A549 (cell line): ENCODE measurements around the gene CLDND2. TPM values are rescaled to one million over a fixed set of nuclear protein-coding genes. Genes with fewer than 3 reads are reported as not detected.

ENCODE experiments used
- BHLHE40 ChIP-seq: IDR thresholded peaks from 2 replicates; pipeline ENCODE4 v1.6.1; 2012; ENCODE audit warnings: low read depth, low read length, inconsistent platforms
- CBX2 ChIP-seq: fragments of 200-600 bp; sonication (generic); IDR thresholded peaks from 2 replicates; pipeline ENCODE4 v1.6.1; 2016; ENCODE audit warnings: low read depth, mild to moderate bottlenecking, borderline replicate concordance
- CHD2 ChIP-seq: fragments of 150-350 bp; IDR thresholded peaks from 2 replicates; pipeline ENCODE4 v1.6.1; 2014; ENCODE audit warnings: low read length; ENCODE audit not compliant: partially characterized antibody
- CHD4 ChIP-seq: fragments of 200-600 bp; sonication (generic); IDR thresholded peaks from 2 replicates; pipeline ENCODE4 v1.6.1; 2016; ENCODE audit warnings: antibody characterized with exemption, mild to moderate bottlenecking, borderline replicate concordance
- EHF ChIP-seq: fragments of 250-450 bp; sonication (Bioruptor Pico); IDR thresholded peaks from 2 replicates; pipeline ENCODE4 v1.5.0; 2020; ENCODE audit warnings: mild to moderate bottlenecking
- ELK1 ChIP-seq: fragments of 150-350 bp; IDR thresholded peaks from 2 replicates; pipeline ENCODE4 v1.6.1; 2014; ENCODE audit warnings: low read depth, mild to moderate bottlenecking, low read length
- ESRRA ChIP-seq: fragments of 150-350 bp; IDR thresholded peaks from 2 replicates; pipeline ENCODE4 v1.6.1; 2014; ENCODE audit warnings: mild to moderate bottlenecking, low read length, borderline replicate concordance
- FOSB ChIP-seq: fragments of 250-450 bp; sonication (Bioruptor Pico); IDR thresholded peaks from 2 replicates; pipeline ENCODE4 v1.5.0; 2020; ENCODE audit warnings: mild to moderate bottlenecking, moderate library complexity
- FOXS1 ChIP-seq: fragments of 250-450 bp; sonication (Bioruptor Pico); IDR thresholded peaks from 2 replicates; pipeline ENCODE4 v1.5.0; 2020; ENCODE audit warnings: mild to moderate bottlenecking, moderate library complexity
- GATA3 ChIP-seq: IDR thresholded peaks from 2 replicates; pipeline ENCODE4 v1.6.1; 2012; ENCODE audit warnings: borderline replicate concordance
- HOXA7 ChIP-seq: fragments of 250-450 bp; sonication (Bioruptor Pico); IDR thresholded peaks from 2 replicates; pipeline ENCODE4 v1.5.0; 2020; ENCODE audit warnings: mild to moderate bottlenecking, moderate library complexity
- HOXB5 ChIP-seq: fragments of 250-450 bp; sonication (Bioruptor Pico); IDR thresholded peaks from 2 replicates; pipeline ENCODE4 v1.5.0; 2020; ENCODE audit warnings: mild to moderate bottlenecking, moderate library complexity
- JUN ChIP-seq, 2 experiments: fragments of >200 bp; sonication (Bioruptor Twin); formaldehyde crosslinking; IDR thresholded peaks; 2 replicates in 1 of 2; 3 replicates in 1 of 2; pipeline ENCODE4 v1.6.1; 2016 to 2017
- JUNB ChIP-seq: fragments of >200 bp; sonication (Bioruptor Twin); formaldehyde crosslinking; IDR thresholded peaks from 2 replicates; pipeline ENCODE4 v1.6.1; 2016
- MYC ChIP-seq: IDR thresholded peaks from 2 replicates; pipeline ENCODE4 v1.6.1; 2012; ENCODE audit warnings: mild to moderate bottlenecking, inconsistent platforms, low read length, improper control_type of control experiment, borderline replicate concordance
- NPAS2 ChIP-seq: fragments of 250-450 bp; sonication (Bioruptor Pico); IDR thresholded peaks from 2 replicates; pipeline ENCODE4 v1.8.0; 2022; ENCODE audit warnings: mild to moderate bottlenecking, moderate library complexity, borderline replicate concordance
- PBX3 ChIP-seq: IDR thresholded peaks from 2 replicates; pipeline ENCODE4 v1.6.1; 2012
- PHF8 ChIP-seq: fragments of 200-600 bp; sonication (generic); IDR thresholded peaks from 2 replicates; pipeline ENCODE4 v1.6.1; 2016; ENCODE audit warnings: low read depth, mild to moderate bottlenecking, antibody characterized with exemption, moderate library complexity, borderline replicate concordance
- POLR2A ChIP-seq: IDR thresholded peaks from 2 replicates; pipeline ENCODE4 v1.6.1; 2012; ENCODE audit warnings: mild to moderate bottlenecking, low read length
- RAD21 ChIP-seq, 2 experiments: fragments of >200 bp in 1 of 2; sonication (Bioruptor Twin) in 1 of 2; formaldehyde crosslinking in 1 of 2; IDR thresholded peaks in 1 of 2; conservative IDR thresholded peaks in 1 of 2; 2 replicates in 1 of 2; 3 replicates in 1 of 2; pipeline ENCODE4 v1.6.1; 2012 to 2018; ENCODE audit warnings: inconsistent platforms in 1 of 2
- RARB ChIP-seq: fragments of 250-450 bp; sonication (Bioruptor Pico); IDR thresholded peaks from 2 replicates; pipeline ENCODE4 v1.8.0; 2021; ENCODE audit warnings: mild to moderate bottlenecking, moderate library complexity
- RNF2 ChIP-seq: fragments of 200-600 bp; sonication (generic); IDR thresholded peaks from 2 replicates; pipeline ENCODE4 v1.6.1; 2016; ENCODE audit warnings: low read depth, mild to moderate bottlenecking, antibody characterized with exemption, moderate library complexity, borderline replicate concordance
- SMC3 ChIP-seq: fragments of >200 bp; sonication (Bioruptor Twin); formaldehyde crosslinking; IDR thresholded peaks from 3 replicates; pipeline ENCODE4 v1.6.1; 2018; ENCODE audit warnings: inconsistent platforms
- SREBF2 ChIP-seq: fragments of 450-650 bp; IDR thresholded peaks from 2 replicates; pipeline ENCODE4 v1.6.1; 2014; ENCODE audit warnings: mild to moderate bottlenecking, moderate library complexity
- TFCP2L1 ChIP-seq: fragments of 250-450 bp; sonication (Bioruptor Pico); IDR thresholded peaks from 2 replicates; pipeline ENCODE4 v1.5.0; 2021; ENCODE audit warnings: mild to moderate bottlenecking
- TP53 ChIP-seq: fragments of 250-450 bp; sonication (Bioruptor Pico); IDR thresholded peaks from 2 replicates; pipeline ENCODE4 v1.5.0; 2021; ENCODE audit warnings: mild to moderate bottlenecking, moderate library complexity
- ZC3H11A ChIP-seq: fragments of 450-650 bp; IDR thresholded peaks from 2 replicates; pipeline ENCODE4 v1.6.1; 2014; ENCODE audit warnings: antibody characterized with exemption, mild to moderate bottlenecking
- ZFP36 ChIP-seq: fragments of 450-650 bp; IDR thresholded peaks from 2 replicates; pipeline ENCODE4 v1.6.1; 2014; ENCODE audit warnings: borderline replicate concordance; ENCODE audit not compliant: partially characterized antibody
- ZSCAN20 ChIP-seq: fragments of 250-450 bp; sonication (Bioruptor Pico); IDR thresholded peaks from 2 replicates; pipeline ENCODE4 v1.8.0; 2022; ENCODE audit warnings: mild to moderate bottlenecking, moderate library complexity
- polyA plus RNA-seq, 4 experiments: library from polyadenylated mRNA; depleted of rRNA in 3 of 4; stranded (reverse); fragments of >200 nt; fragmentation: RNase III in 1 of 4; extraction: RNeasy Plus Mini Kit Qiagen cat#74134 plus additional on column Dnase treatment in 1 of 4; gene quantifications; 2 replicates in 3 of 4; 3 replicates in 1 of 4; pipeline ENCODE4 v1.2.3, GENCODE V29; 2011 to 2017
- TF ChIP-seq, protein P1 (sequence below): IDR thresholded peaks from 2 replicates; pipeline ENCODE4 v1.6.1; 2012; ENCODE audit warnings: low read depth, borderline replicate concordance
- TF ChIP-seq, protein P2 (sequence below): fragments of >200 bp; sonication (Bioruptor Twin); formaldehyde crosslinking; IDR thresholded peaks from 3 replicates; pipeline ENCODE4 v1.5.1; 2016
- TF ChIP-seq, protein P3 (sequence below): fragments of >200 bp; sonication (Bioruptor Twin); formaldehyde crosslinking; IDR thresholded peaks from 2 replicates; pipeline ENCODE4 v1.6.1; 2016

Gene CLDND2
- polyA plus RNA-seq, 2 of the 4 experiments (the other 2 are of a cell fraction) = 1.1 to 2.8 TPM

DNA sequence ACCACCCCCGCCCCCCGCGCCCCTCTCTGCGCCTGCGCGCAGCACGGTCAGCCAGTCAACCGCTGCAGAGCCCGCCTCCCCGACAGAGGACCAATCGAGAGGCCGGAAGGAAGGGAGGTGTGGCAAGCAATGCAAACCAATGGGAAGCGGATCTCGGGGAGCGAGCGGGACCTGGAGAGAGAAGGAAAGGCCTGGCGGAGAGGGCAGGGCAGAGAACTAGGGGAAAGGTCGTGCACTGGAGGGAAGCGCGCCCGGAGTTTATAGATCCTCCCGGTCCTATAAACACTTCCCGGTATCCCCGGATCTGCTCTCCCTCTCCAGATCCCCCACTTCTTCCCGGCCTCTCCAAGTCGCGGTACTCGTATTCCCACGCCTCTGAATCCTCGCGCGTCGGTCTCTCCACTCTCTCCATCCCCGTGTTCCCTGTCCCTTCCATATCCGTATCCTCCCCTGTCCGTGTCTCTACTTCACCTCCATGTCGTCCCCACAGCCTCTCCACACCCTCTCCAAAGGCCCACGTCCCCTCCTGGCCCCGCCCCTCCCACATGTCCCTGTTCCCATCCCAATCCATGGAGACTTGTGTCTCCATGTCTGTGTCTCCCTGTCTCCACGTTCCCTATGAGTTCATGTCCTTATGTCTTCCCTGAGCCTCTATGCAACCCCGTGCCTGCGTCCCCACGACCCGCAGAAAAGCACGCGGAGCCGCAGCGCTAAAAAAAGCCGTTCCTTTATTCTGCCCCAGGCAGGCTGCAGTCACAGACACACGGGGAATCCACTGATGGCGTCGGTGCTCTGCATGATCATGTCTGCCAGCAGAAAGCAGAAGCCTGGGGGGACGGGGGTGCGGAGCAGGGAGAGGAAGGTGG is 2.2 kb downstream of the CLDND2 start (continued):
- no peak for TF ChIP-seq ESRRA
- TF ChIP-seq FOSB (CRISPR knock-in tag) = 0 out of 2 replicates have a peak, but pooled peaks have one; percentile 44
- TF ChIP-seq PBX3 = peak; percentile 77
- peak; percentile 59; the same call in 1 of the 2 replicates for TF ChIP-seq HOXA7 (CRISPR knock-in tag)
- no peak for TF ChIP-seq EHF (CRISPR knock-in tag)
- no peak for TF ChIP-seq ELK1
- no peak for TF ChIP-seq CBX2
- TF ChIP-seq, protein P1, sequence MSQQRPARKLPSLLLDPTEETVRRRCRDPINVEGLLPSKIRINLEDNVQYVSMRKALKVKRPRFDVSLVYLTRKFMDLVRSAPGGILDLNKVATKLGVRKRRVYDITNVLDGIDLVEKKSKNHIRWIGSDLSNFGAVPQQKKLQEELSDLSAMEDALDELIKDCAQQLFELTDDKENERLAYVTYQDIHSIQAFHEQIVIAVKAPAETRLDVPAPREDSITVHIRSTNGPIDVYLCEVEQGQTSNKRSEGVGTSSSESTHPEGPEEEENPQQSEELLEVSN = peak; percentile 80; the same call in 1 of the 2 replicates
- no peak for TF ChIP-seq ZSCAN20 (CRISPR knock-in tag)
- no peak for TF ChIP-seq RNF2
- no peak for TF ChIP-seq SMC3
- TF ChIP-seq FOXS1 (CRISPR knock-in tag) = no peak
- TF ChIP-seq TP53 (CRISPR knock-in tag) = no peak
- no peak for TF ChIP-seq BHLHE40
- TF ChIP-seq TFCP2L1 = 0 out of 2 replicates have a peak, but pooled peaks have one; percentile 57
- no peak for TF ChIP-seq CHD4
- TF ChIP-seq, protein P2, sequence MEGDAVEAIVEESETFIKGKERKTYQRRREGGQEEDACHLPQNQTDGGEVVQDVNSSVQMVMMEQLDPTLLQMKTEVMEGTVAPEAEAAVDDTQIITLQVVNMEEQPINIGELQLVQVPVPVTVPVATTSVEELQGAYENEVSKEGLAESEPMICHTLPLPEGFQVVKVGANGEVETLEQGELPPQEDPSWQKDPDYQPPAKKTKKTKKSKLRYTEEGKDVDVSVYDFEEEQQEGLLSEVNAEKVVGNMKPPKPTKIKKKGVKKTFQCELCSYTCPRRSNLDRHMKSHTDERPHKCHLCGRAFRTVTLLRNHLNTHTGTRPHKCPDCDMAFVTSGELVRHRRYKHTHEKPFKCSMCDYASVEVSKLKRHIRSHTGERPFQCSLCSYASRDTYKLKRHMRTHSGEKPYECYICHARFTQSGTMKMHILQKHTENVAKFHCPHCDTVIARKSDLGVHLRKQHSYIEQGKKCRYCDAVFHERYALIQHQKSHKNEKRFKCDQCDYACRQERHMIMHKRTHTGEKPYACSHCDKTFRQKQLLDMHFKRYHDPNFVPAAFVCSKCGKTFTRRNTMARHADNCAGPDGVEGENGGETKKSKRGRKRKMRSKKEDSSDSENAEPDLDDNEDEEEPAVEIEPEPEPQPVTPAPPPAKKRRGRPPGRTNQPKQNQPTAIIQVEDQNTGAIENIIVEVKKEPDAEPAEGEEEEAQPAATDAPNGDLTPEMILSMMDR = no peak
- TF ChIP-seq JUNB = no peak
- TF ChIP-seq NPAS2 = no peak
- TF ChIP-seq MYC = no peak
- TF ChIP-seq GATA3 = no peak
- no peak for TF ChIP-seq ZFP36
- TF ChIP-seq PHF8 = 0 out of 2 replicates have a peak, but pooled peaks have one; percentile 4
- TF ChIP-seq SREBF2 = no peak
- TF ChIP-seq HOXB5 = no peak
- no peak for TF ChIP-seq ZC3H11A
- TF ChIP-seq JUN (IDR thresholded peaks at IDR 0.05) = peak; percentile 46 to 80; a peak in 4 of 5 replicates
- TF ChIP-seq RAD21 (conservative IDR thresholded peaks at IDR 0.05 in 1 of 2, IDR thresholded peaks at IDR 0.05 in 1 of 2) = no peak
- peak; percentile 54 for TF ChIP-seq POLR2A
- no peak for TF ChIP-seq RARB
- TF ChIP-seq, protein P3, sequence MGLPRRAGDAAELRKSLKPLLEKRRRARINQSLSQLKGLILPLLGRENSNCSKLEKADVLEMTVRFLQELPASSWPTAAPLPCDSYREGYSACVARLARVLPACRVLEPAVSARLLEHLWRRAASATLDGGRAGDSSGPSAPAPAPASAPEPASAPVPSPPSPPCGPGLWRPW = no peak
- TF ChIP-seq CHD2 = peak; percentile 24
